HG03103 (cell line): ENCODE results near the gene ZFR2.

Experiments used
- ATAC-seq: cut with Tn5 transposase; IDR thresholded peaks from one replicate; pipeline ENCODE4 v1.9.1; 2021; ENCODE audit warnings: low read depth; ENCODE audit not compliant: unreplicated experiment

ZFR2 gene

GRCh38 chr19:3839941-3840340 is 28.9 kb downstream of the ZFR2 start:
- ATAC-seq: no peak

- no peak for ATAC-seq
These were observed 30.2 kb downstream of the ZFR2 start for GRCh38 chr19:3838661-3839060.

- ATAC-seq: no peak
These were observed 30.9 kb downstream of the ZFR2 start for GRCh38 chr19:3837922-3838321.

- no peak for ATAC-seq
These were observed 31.5 kb downstream of the ZFR2 start for GRCh38 chr19:3837332-3837731.

- ATAC-seq: no peak
These were observed 32.0 kb downstream of the ZFR2 start for GRCh38 chr19:3836887-3837286.

- no peak for ATAC-seq
These were observed 33.8 kb downstream of the ZFR2 start for GRCh38 chr19:3835055-3835435.

- no peak for ATAC-seq
These were observed 34.3 kb downstream of the ZFR2 start for GRCh38 chr19:3834349-3835054.

GRCh38 chr19:3833578-3834348 is 35.1 kb downstream of the ZFR2 start:
- no peak for ATAC-seq

- no peak for ATAC-seq
These were observed 36.8 kb downstream of the ZFR2 start for GRCh38 chr19:3832001-3832400.

GRCh38 chr19:3831601-3832000 is 37.2 kb downstream of the ZFR2 start:
- ATAC-seq: no peak

GRCh38 chr19:3830621-3831589 is 37.9 kb downstream of the ZFR2 start:
- ATAC-seq: no peak

GRCh38 chr19:3827306-3827705 is 41.5 kb downstream of the ZFR2 start:
- no peak for ATAC-seq

GRCh38 chr19:3826163-3826562 is 42.7 kb downstream of the ZFR2 start:
- no peak for ATAC-seq

- ATAC-seq: no peak
These were observed 43.4 kb downstream of the ZFR2 start for GRCh38 chr19:3825286-3825956.

GRCh38 chr19:3823350-3823713 is 45.5 kb downstream of the ZFR2 start:
- ATAC-seq: no peak

- ATAC-seq: no peak
These were observed 46.0 kb downstream of the ZFR2 start for GRCh38 chr19:3822683-3823349.

GRCh38 chr19:3821857-3822364 is 46.9 kb downstream of the ZFR2 start:
- ATAC-seq: no peak

GRCh38 chr19:3821156-3821555 is 47.7 kb downstream of the ZFR2 start:
- no peak for ATAC-seq

- ATAC-seq: no peak
These were observed 48.8 kb downstream of the ZFR2 start for GRCh38 chr19:3819989-3820388.

- no peak for ATAC-seq
These were observed 49.9 kb downstream of the ZFR2 start for GRCh38 chr19:3818918-3819317.
